Measurements from ENCODE around the gene PHLDA1. TPM values are rescaled to one million over a fixed set of nuclear protein-coding genes. Genes with fewer than 3 reads are reported as not detected.

PHLDA1 gene
- total and polyA plus RNA-seq, 9 of the 15 experiments (the other 6 are each of a cell fraction or from before 2014, with no cell fraction given), result 0.15 to 2.9 (median 0.54) TPM

GRCh38 chr12:75994069-75994740 is 37.4 kb downstream of the PHLDA1 start:
- H3K4me1 ChIP-seq (replicated peaks in 1 of 2; ENCODE audit: control insufficient read depth in 2 of 2, insufficient read depth in 2 of 2, low read length in 2 of 2), result peaks cover 0 to 2% of the 10 kb centered on the region in 2 experiments; a peak in 1 of 5 replicates
- H3K9me3 ChIP-seq (replicated peaks; ENCODE audit: control insufficient read depth, insufficient read depth, low read depth, low read length), result no peaks in the 10 kb centered on the region
- H3K79me2 ChIP-seq (ENCODE audit: control insufficient read depth, insufficient read depth, low read length), result no peaks in the 10 kb centered on the region
- in situ Hi-C loops (cut with MboI), result no loop called here
- H3K27ac ChIP-seq (ENCODE audit: extremely low read depth, low read depth, low read length), result no peak overlapping the region
- no peaks in the 10 kb centered on the region for H3K27me3 ChIP-seq (ENCODE audit: control insufficient read depth in 2 of 2, insufficient read depth in 2 of 2, low read length in 2 of 2)
- BruUV-seq (replicated peaks), result no TSS peak
- ChIA-PET CTCF (ENCODE audit: low intra/inter-chr PET ratio) (no interaction called here), POLR2A (no interaction called here)
- no peak overlapping the region for H3K9ac ChIP-seq (ENCODE audit: insufficient read depth in 1 of 2, low read depth in 2 of 2, low read length in 2 of 2)
- WGBS (ENCODE audit: insufficient coverage, low coverage, missing lambda C conversion rate), result 13% methylated on average over 4 of the region's 4 CpGs
- no peaks in the 10 kb centered on the region for H4K20me1 ChIP-seq (replicated peaks; ENCODE audit: control insufficient read depth, insufficient read depth, low read length)
- H3K36me3 ChIP-seq (ENCODE audit: control insufficient read depth, insufficient read depth, low read length), result no peaks in the 10 kb centered on the region
- H3K4me2 ChIP-seq (ENCODE audit: insufficient read depth, low read length), result no peak overlapping the region
- no peak overlapping the region for H3K4me3 ChIP-seq
- peak overlapping the region; percentile 37; the same call in 1 of the 2 replicates for H2AFZ ChIP-seq (ENCODE audit: low read depth, low read length)
- H3K9me1 ChIP-seq (ENCODE audit: control insufficient read depth, insufficient read depth, low read length), result no peaks in the 10 kb centered on the region
- DNase-seq (ENCODE audit: extremely low read depth in 1 of 4, low spot score in 3 of 4), result no peak
- intact Hi-C loops (cut with micrococcal nuclease), result no loop called here
- ATAC-seq, result no peak
- TF ChIP-seq STAT5B (CRISPR knock-in tag; IDR thresholded peaks at IDR 0.05), result no peak
- no peak for TF ChIP-seq FIP1L1 (IDR thresholded peaks at IDR 0.05; ENCODE audit: low read depth, low read length, poor library complexity, severe bottlenecking)
- no peak for TF ChIP-seq KAT2B (IDR thresholded peaks at IDR 0.05; ENCODE audit: low read depth, low read length)
- no peak for TF ChIP-seq LCOR (CRISPR knock-in tag; IDR thresholded peaks at IDR 0.05)
- TF ChIP-seq ZNF354B (CRISPR knock-in tag; IDR thresholded peaks at IDR 0.05), result no peak
- TF ChIP-seq POLR2AphosphoS5 (IDR thresholded peaks at IDR 0.05; ENCODE audit: control insufficient read depth, insufficient read depth, low read depth, low read length), result no peak
- TF ChIP-seq FOXK2 (conservative IDR thresholded peaks at IDR 0.05 in 1 of 2, IDR thresholded peaks at IDR 0.05 in 1 of 2; ENCODE audit: low read depth in 2 of 2), result no peak
- TF ChIP-seq XRCC5 (IDR thresholded peaks at IDR 0.05; ENCODE audit: low read depth, low read length), result no peak
- TF ChIP-seq ETV6 (IDR thresholded peaks at IDR 0.05; ENCODE audit: borderline replicate concordance in 1 of 2, low read depth in 2 of 2, low read length in 1 of 2), result no peak
- TF ChIP-seq ETV6 (CRISPR knock-in tag; IDR thresholded peaks at IDR 0.05; ENCODE audit: borderline replicate concordance), result no peak
- no peak for TF ChIP-seq ZBTB11 (CRISPR knock-in tag; IDR thresholded peaks at IDR 0.05)
- TF ChIP-seq ZNF23 (CRISPR knock-in tag; IDR thresholded peaks at IDR 0.05), result no peak
- TF ChIP-seq NFE2 (IDR thresholded peaks at IDR 0.05; ENCODE audit: low read depth), result peak; percentile 19; the same call in 1 of the 2 replicates
- peak; percentile 27; the same call in 1 of the 2 replicates for TF ChIP-seq CEBPB (tag; IDR thresholded peaks at IDR 0.05)
- FAIRE-seq, result no peak

Measured in K562 (cell line).